Jurkat, Clone E6-1 (cell line): Measurements from ENCODE around the gene TAOK1.
"Not testable (repeated sequence)": the region's sequence is repeated elsewhere in the genome, so short reads cannot be mapped to it uniquely, and the experiment has no call there.

Experiments used
- DNase-seq: peaks from one replicate; pipeline ENCODE4 v3.0.0-alpha.2; 2011; ENCODE audit warnings: low read depth, low spot score
- H3K4me3 ChIP-seq: 2 replicates; pipeline ENCODE4 v1.5.1; 2011; ENCODE audit warnings: mild to moderate bottlenecking, low read length, control low read depth, moderate library complexity

The TAOK1 gene

GRCh38 chr17:29504711-29505110 lies 114.5 kb downstream of the TAOK1 start:
- DNase-seq: no peak

GRCh38 chr17:29505836-29506235 lies 115.7 kb downstream of the TAOK1 start:
- DNase-seq: no peak
- no peak overlapping the region for H3K4me3 ChIP-seq

More at GRCh38 chr17:29504711-29505110, 114.5 kb downstream of the TAOK1 start:
- no peak overlapping the region for H3K4me3 ChIP-seq

DNA sequence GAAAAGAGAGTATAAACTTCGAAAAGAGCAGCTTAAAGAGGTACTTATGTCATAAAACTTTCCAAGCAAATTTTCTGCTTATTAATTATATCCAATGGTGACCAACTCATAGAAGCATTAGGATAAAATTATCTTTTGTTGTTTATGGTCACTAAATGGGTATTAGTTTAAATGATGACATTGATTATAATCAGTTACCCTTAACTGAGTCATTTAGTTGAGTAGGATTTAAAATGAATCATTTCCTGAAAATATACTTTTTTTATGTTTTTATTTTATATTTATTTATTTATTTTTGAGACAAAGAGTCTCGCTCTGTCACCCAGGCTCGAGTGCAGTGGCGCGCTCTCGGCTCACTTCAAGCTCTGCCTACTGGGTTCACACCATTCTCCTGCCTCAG lies 120.8 kb downstream of the TAOK1 start:
- H3K4me3 ChIP-seq: no peak overlapping the region

DNA sequence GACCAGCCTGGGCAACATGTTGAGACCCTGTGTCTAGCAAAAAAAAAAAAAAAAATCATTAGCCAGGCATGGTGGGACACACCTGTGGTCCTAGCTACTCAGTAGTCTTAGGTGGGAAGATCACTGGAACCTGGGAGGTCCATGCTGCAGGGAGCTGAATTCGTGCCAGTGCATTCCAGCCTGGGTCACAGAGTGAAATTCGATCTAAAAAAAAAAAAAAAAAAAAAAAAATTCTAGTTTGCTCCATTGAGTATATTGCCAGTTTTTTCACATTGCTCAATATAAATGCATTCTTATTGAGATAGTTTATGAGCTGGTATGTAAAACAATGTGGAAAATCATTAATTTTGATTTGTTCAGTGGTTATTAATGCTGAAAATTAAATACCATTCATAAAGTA lies 124.6 kb downstream of the TAOK1 start:
- DNase-seq: no peak

More for the DNA sequence above, 120.8 kb downstream of the TAOK1 start:
- no peak for DNase-seq

GRCh38 chr17:29518359-29518758 lies 128.2 kb downstream of the TAOK1 start:
- H3K4me3 ChIP-seq: no peak overlapping the region
- no peak for DNase-seq

More for the DNA sequence above, 124.6 kb downstream of the TAOK1 start:
- H3K4me3 ChIP-seq: no peak overlapping the region

- H3K4me3 ChIP-seq: no peak overlapping the region
- DNase-seq: no peak
These were observed 134.5 kb downstream of the TAOK1 start for GRCh38 chr17:29524692-29525091.

DNA sequence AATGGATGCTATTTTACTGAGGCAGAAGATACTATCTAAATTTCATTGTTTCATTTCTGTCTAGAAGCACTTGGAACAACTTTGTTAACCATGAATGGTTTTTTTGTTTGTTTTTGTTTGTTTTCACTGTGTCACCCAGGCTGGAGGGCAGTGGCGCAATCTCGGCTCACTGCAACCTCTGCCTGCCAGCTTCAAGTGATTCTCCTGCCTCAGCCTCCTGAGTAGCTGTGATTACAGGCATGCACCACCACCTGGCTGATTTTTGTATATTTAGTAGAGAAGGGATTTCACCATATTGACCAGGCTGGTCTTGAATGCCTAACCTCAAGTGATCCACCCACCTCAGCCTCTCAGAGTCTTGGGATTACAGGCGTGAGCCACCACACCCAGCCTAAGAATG lies 136.2 kb downstream of the TAOK1 start:
- no peak for DNase-seq
- no peak overlapping the region for H3K4me3 ChIP-seq

DNA sequence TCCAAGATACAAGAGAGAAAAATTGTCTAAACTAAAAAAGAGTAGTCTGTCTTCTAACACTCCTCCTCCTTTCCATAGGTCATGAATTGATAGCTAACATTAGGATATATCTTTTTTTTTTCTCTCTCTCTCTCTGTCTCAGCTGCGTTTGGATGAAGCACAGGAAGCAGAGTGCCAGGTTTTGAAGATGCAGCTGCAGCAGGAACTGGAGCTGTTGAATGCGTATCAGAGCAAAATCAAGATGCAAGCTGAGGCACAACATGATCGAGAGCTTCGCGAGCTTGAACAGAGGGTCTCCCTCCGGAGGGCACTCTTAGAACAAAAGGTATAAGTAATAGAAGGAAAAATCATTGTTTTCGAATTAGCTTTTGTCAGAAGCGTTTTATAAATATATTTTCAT lies 143.8 kb downstream of the TAOK1 start:
- no peak overlapping the region for H3K4me3 ChIP-seq
- DNase-seq: no peak

- no peak for DNase-seq
- H3K4me3 ChIP-seq: no peak overlapping the region
These were observed 153.9 kb downstream of the TAOK1 start for GRCh38 chr17:29544066-29544465.

GRCh38 chr17:29546085-29546484 lies 155.9 kb downstream of the TAOK1 start:
- DNase-seq: no peak
- H3K4me3 ChIP-seq: no peak overlapping the region

DNA sequence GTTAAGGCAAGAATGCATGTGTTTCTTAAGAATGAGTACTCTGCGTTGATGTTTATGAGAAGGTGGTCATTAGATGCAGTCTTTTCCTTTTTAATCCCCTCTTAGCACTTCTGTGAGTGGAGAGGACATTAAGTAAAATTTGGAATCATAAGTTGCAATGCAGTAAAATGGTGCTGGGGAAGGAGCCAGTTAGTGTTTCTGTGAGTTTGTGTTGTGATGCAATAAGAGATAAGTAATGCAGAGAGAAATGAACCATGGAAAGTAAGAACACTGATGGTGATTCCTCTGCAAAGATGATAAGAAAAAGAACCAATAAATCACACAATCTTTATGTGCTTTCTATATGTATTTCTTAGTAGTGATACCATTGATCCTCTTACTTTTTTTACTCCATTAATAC lies 156.7 kb downstream of the TAOK1 start:
- no peak overlapping the region for H3K4me3 ChIP-seq
- no peak for DNase-seq

DNA sequence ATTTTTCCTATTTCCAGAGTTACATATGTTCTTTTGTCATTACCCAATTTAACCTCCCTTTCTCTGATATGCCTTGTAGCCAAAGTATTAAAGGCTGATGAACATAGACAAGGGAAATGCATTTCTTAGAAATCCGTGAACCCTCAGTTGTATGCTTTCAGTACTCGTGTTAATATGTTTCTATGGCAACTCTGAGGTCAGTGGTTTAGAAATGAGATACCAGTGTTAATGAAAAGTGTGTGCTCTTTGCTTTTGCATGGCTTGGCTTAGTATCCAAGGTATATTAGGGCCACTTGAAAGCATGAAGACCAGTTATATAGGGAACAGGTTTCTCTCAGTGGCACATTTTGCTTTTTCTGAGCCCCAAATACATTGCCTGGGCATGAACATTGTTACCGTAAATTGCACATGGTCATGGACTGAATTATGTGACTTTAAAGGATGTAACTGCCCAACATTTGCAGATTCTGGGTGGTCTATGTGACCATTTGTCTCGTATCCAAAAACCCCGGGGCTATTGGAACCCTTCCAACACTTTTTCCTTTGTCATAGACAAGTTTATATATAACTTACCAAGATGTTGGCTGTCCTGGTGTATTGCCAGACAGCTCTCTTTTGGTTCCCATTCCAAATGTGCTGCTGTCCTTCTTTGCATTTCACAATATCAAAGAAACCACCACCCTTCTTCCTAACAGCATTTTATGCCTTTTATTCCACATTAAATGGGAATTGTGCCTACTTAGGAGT lies 159.2 kb downstream of the TAOK1 start:
- no peak for DNase-seq

GRCh38 chr17:29555840-29556239 lies 165.7 kb downstream of the TAOK1 start:
- no peak for DNase-seq
- no peak overlapping the region for H3K4me3 ChIP-seq

More for the DNA sequence above, 159.2 kb downstream of the TAOK1 start:
- H3K4me3 ChIP-seq: no peak overlapping the region

DNA sequence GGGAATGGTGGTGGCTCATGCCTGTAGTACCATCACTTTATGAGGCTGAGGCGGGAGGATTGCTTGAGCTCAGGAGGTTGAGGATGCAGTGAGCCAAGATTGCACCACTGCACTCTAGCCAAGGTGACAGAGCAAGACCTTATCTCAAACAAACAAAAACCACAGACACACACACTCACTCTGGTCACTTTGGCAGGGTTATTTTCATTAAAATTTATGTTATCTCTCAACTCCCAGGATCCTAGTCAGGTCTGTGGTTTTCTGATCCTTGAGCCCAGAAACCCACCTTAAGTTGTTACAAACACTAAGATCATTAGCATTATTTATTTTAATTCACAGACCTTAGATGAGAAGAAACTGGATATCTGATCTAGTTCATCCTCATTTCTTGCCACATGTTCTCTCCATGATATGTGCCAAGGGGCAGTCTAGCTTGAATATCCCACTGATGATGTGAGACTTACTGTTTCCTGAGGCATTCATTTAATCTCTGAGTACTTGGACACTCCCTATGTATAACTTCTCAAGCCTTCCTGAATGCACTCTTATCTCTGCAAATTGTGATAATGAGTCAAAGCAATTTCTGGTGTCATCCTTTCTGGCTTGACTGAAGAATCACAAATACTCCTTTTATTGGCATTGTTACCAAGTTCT lies 167.0 kb downstream of the TAOK1 start:
- H3K4me3 ChIP-seq: no peak overlapping the region
- DNase-seq: no peak

- no peak overlapping the region for H3K4me3 ChIP-seq
- no peak for DNase-seq
These were observed 167.6 kb downstream of the TAOK1 start for GRCh38 chr17:29557739-29558116.

GRCh38 chr17:29558139-29558538 lies 168.0 kb downstream of the TAOK1 start:
- not testable (repeated sequence) for H3K4me3 ChIP-seq, DNase-seq

GRCh38 chr17:29559640-29560039 lies 169.5 kb downstream of the TAOK1 start:
- H3K4me3 ChIP-seq: no peak overlapping the region
- DNase-seq: no peak

GRCh38 chr17:29560316-29560715 lies 170.2 kb downstream of the TAOK1 start:
- DNase-seq: no peak
- no peak overlapping the region for H3K4me3 ChIP-seq

- no peak for DNase-seq
- H3K4me3 ChIP-seq: no peak overlapping the region
These were observed 171.7 kb downstream of the TAOK1 start for GRCh38 chr17:29561554-29562517.

- no peak for DNase-seq
- H3K4me3 ChIP-seq: no peak overlapping the region
These were observed 172.5 kb downstream of the TAOK1 start for GRCh38 chr17:29562615-29563014.
